Testis (tissue), 2 donors: ENCODE data around the gene GABRA1.

Experiments
- POLR2A ChIP-seq: fragments of 450-650 bp; IDR thresholded peaks from one replicate; pipeline ENCODE4 v1.6.1; 2017; ENCODE audit warnings: antibody characterized with exemption, mild to moderate bottlenecking, moderate library complexity
- TF ChIP-seq, protein P1 (sequence below), 3 experiments: fragments of 450-650 bp in 2 of 3; fragments of 200-600 bp in 1 of 3; sonication (generic) in 1 of 3; IDR thresholded peaks; one replicate each; pipeline ENCODE4 v1.5.1; 2016 to 2019; ENCODE audit warnings: antibody characterized with exemption in 3 of 3, mild to moderate bottlenecking in 2 of 3, moderate library complexity in 1 of 3

DNA sequence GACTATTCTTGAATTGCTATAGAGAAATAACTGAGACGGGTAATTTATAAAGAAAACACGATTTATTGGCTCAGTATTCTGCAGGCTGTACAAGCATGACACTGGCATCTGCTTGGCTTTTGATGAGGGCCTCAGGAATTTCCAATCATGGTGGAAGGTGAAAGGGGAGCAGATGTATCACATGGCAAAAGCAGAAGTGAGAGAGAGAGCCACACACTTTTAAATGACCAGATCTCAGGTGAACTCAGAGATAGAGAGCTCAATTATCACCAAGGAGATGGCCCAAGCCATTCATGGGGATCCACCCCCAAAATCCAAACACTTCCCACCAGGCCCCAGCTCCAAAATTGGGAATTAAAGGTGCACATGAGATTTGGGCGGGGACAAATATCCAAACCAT, 15.3 kb downstream of the GABRA1 start:
- TF ChIP-seq, protein P1, sequence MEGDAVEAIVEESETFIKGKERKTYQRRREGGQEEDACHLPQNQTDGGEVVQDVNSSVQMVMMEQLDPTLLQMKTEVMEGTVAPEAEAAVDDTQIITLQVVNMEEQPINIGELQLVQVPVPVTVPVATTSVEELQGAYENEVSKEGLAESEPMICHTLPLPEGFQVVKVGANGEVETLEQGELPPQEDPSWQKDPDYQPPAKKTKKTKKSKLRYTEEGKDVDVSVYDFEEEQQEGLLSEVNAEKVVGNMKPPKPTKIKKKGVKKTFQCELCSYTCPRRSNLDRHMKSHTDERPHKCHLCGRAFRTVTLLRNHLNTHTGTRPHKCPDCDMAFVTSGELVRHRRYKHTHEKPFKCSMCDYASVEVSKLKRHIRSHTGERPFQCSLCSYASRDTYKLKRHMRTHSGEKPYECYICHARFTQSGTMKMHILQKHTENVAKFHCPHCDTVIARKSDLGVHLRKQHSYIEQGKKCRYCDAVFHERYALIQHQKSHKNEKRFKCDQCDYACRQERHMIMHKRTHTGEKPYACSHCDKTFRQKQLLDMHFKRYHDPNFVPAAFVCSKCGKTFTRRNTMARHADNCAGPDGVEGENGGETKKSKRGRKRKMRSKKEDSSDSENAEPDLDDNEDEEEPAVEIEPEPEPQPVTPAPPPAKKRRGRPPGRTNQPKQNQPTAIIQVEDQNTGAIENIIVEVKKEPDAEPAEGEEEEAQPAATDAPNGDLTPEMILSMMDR (IDR thresholded peaks at IDR 0.05): no peak
- no peak for TF ChIP-seq POLR2A
